HG03135 (cell line): ENCODE data around the gene TENT4A.

Source experiments
- ATAC-seq: cut with Tn5 transposase; IDR thresholded peaks from one replicate; pipeline ENCODE4 v1.9.1; 2021; ENCODE audit warnings: mild to moderate bottlenecking, moderate library complexity; ENCODE audit not compliant: unreplicated experiment

TENT4A gene

GRCh38 chr5:6700074-6700684 lies 13.1 kb upstream of the TENT4A start:
- ATAC-seq = no peak

- no peak for ATAC-seq
These were observed 12.4 kb upstream of the TENT4A start for GRCh38 chr5:6700685-6701355.

GRCh38 chr5:6701491-6701890 lies 11.7 kb upstream of the TENT4A start:
- no peak for ATAC-seq

GRCh38 chr5:6702633-6703032 lies 10.6 kb upstream of the TENT4A start:
- no peak for ATAC-seq

GRCh38 chr5:6703806-6704205 lies 9.4 kb upstream of the TENT4A start:
- ATAC-seq = no peak

- ATAC-seq = no peak
These were observed 8.8 kb upstream of the TENT4A start for GRCh38 chr5:6704361-6704851.

GRCh38 chr5:6705088-6705487 lies 8.1 kb upstream of the TENT4A start:
- no peak for ATAC-seq

- ATAC-seq = no peak
These were observed 7.3 kb upstream of the TENT4A start for GRCh38 chr5:6705959-6706358.

GRCh38 chr5:6707852-6708251 lies 5.4 kb upstream of the TENT4A start:
- no peak for ATAC-seq

- ATAC-seq = no peak
These were observed 4.4 kb upstream of the TENT4A start for GRCh38 chr5:6708814-6709213.

GRCh38 chr5:6710070-6710469 lies 3.2 kb upstream of the TENT4A start:
- ATAC-seq = no peak

GRCh38 chr5:6710551-6711318 lies 2.5 kb upstream of the TENT4A start:
- ATAC-seq = no peak

GRCh38 chr5:6711409-6712141 lies 1.7 kb upstream of the TENT4A start:
- peak; percentile 26 for ATAC-seq

GRCh38 chr5:6712142-6712576 lies 1.1 kb upstream of the TENT4A start:
- peak; percentile 17 for ATAC-seq

- ATAC-seq = peak; percentile 64
These were observed 507 bp upstream of the TENT4A start for GRCh38 chr5:6712577-6713273.

- no peak for ATAC-seq
These were observed 1.2 kb downstream of the TENT4A start for GRCh38 chr5:6714226-6715041.

GRCh38 chr5:6715271-6715670 lies 2.0 kb downstream of the TENT4A start:
- no peak for ATAC-seq

GRCh38 chr5:6715758-6716628 lies 2.8 kb downstream of the TENT4A start:
- no peak for ATAC-seq
